Psoas muscle (tissue), 8 donors: ENCODE measurements around the gene STRAP. TPM values are rescaled to one million over a fixed set of nuclear protein-coding genes. Genes with fewer than 3 reads are reported as not detected.

Experiments
- ATAC-seq, 4 donors: fragments of 200-7000 bp; cut with Tn5 transposase; one replicate each; pipeline ENCODE4 v1.9.1; 2020; ENCODE audit warnings: moderate library complexity in 3 of 4, mild to moderate bottlenecking in 2 of 4
- DNase-seq, 2 donors: peaks; one replicate each; pipeline ENCODE4 v3.0.0-alpha.2; 2020
- H3K27ac ChIP-seq: fragments of 200-600 bp; one replicate; pipeline ENCODE4 v1.8.0; 2022
- H3K27me3 ChIP-seq, 3 donors: fragments of 200-600 bp in 1 of 3; one replicate each; pipeline versions ENCODE4 v1.6.1 to v1.8.0; 2013 to 2022; ENCODE audit warnings: low read length in 2 of 3, mild to moderate bottlenecking in 2 of 3, moderate library complexity in 1 of 3; ENCODE audit not compliant: insufficient read depth in 3 of 3
- H3K36me3 ChIP-seq, 2 donors: fragments of 200-600 bp in 1 of 2; one replicate each; pipeline versions ENCODE4 v1.6.1 to v1.8.0; 2013 to 2022; ENCODE audit warnings: low read depth in 1 of 2, mild to moderate bottlenecking in 1 of 2, moderate library complexity in 1 of 2; ENCODE audit not compliant: insufficient read depth in 1 of 2
- H3K4me1 ChIP-seq: fragments of 200-600 bp; one replicate; pipeline ENCODE4 v1.8.0; 2022
- H3K4me3 ChIP-seq: fragments of 200-600 bp; one replicate; pipeline ENCODE4 v1.8.0; 2022; ENCODE audit warnings: mild to moderate bottlenecking
- H3K9me3 ChIP-seq: fragments of 200-600 bp; one replicate; pipeline ENCODE4 v1.8.0; 2022
- WGBS, 3 donors: extraction: QIAGEN DNeasy Blood & Tissue Kit; methylation state at CpG; one replicate each; pipeline versions ENCODE4 v1.1.6 to v1.1.7; 2013; 5-methylcytosine and 5-hydroxymethylcytosine counted together
- intact Hi-C, 2 donors: fragments of 100-400 bp; cut with DNase I; formaldehyde crosslinking; loops; one replicate each; pipeline versions ENCODE4 v1.11.0 to v1.14.2; 2022
- polyA plus RNA-seq, 3 donors: library from polyadenylated mRNA; stranded (reverse); fragments of 200-250 nt; gene quantifications; one replicate each; pipeline ENCODE4 v1.2.3, GENCODE V29; 2013
- total RNA-seq, 4 donors: library from RNA; stranded (reverse); fragmentation: NEBNext Ultra II Directional in 2 of 4; extraction: Animal tissue kit (Norgen Biotek cat#: 25700) in 2 of 4; gene quantifications; one replicate each; pipeline versions ENCODE4 v1.2.1 to v1.2.4, GENCODE V29; 2021 to 2023
- TF ChIP-seq, protein P1 (sequence below): fragments of 200-600 bp; IDR thresholded peaks from one replicate; pipeline ENCODE4 v1.8.0; 2022; ENCODE audit warnings: antibody characterized with exemption
- donor health status: healthy with polysubstance abuse.
- donor health status: DM: no; HTN: no; CAD: no; lungs with moderate emphysema.
- donor health status: Bipolar disorder and iron deficiency.
- donor health status: healthy.
- donor health status: DM: yes; HTN: yes; CAD: no.
- donor health status: DM: no; HTN: no; CAD: no.
- donor health status: DM: no; HTN: no; CAD: no.
- donor health status: DM: yes; HTN: yes; CAD: no.

STRAP gene
- total and polyA plus RNA-seq, 7 donors: 94.3 to 224 (median 153) TPM

DNA sequence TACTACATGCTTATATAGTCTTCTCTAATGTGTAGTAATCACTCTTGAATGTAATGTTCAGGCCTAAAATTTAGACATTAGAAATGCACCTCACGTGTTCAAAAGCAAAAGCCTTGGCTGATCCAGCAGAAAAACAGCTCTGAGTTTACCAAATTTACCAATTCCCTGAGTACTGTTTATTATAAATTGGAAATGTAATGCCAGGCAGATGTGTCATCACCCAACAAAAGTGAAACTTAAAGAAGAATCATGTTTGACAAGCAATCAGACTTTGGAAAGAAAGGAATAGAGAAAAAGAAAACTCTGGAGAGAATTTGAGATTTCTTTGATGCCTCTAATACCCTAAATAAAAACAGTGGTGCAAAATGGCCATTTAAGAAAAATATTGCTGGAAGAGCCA is 26.5 kb upstream of the STRAP start:
- Histone ChIP-seq H3K27ac (no peak overlapping the region), H3K9me3 (no peaks in the 10 kb centered on the region), H3K4me1 (no peaks in the 10 kb centered on the region), H3K36me3 (no peaks in the 10 kb centered on the region), H3K4me3 (no peak overlapping the region), H3K27me3 (no peaks in the 10 kb centered on the region)
- intact Hi-C loops: loop anchor here (1.0 to 5.0 kb wide), 5 partner anchors 68 to 578 kb away; partner anchors contain the start of gene EPS8 (in 1 of the 2)
- TF ChIP-seq, protein P1, sequence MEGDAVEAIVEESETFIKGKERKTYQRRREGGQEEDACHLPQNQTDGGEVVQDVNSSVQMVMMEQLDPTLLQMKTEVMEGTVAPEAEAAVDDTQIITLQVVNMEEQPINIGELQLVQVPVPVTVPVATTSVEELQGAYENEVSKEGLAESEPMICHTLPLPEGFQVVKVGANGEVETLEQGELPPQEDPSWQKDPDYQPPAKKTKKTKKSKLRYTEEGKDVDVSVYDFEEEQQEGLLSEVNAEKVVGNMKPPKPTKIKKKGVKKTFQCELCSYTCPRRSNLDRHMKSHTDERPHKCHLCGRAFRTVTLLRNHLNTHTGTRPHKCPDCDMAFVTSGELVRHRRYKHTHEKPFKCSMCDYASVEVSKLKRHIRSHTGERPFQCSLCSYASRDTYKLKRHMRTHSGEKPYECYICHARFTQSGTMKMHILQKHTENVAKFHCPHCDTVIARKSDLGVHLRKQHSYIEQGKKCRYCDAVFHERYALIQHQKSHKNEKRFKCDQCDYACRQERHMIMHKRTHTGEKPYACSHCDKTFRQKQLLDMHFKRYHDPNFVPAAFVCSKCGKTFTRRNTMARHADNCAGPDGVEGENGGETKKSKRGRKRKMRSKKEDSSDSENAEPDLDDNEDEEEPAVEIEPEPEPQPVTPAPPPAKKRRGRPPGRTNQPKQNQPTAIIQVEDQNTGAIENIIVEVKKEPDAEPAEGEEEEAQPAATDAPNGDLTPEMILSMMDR: no peak
- no peak for DNase-seq
- no peak for ATAC-seq
- WGBS, 3 donors: 64 to 85% (median 85%) methylated on average over 1 of the region's 1 CpG

DNA sequence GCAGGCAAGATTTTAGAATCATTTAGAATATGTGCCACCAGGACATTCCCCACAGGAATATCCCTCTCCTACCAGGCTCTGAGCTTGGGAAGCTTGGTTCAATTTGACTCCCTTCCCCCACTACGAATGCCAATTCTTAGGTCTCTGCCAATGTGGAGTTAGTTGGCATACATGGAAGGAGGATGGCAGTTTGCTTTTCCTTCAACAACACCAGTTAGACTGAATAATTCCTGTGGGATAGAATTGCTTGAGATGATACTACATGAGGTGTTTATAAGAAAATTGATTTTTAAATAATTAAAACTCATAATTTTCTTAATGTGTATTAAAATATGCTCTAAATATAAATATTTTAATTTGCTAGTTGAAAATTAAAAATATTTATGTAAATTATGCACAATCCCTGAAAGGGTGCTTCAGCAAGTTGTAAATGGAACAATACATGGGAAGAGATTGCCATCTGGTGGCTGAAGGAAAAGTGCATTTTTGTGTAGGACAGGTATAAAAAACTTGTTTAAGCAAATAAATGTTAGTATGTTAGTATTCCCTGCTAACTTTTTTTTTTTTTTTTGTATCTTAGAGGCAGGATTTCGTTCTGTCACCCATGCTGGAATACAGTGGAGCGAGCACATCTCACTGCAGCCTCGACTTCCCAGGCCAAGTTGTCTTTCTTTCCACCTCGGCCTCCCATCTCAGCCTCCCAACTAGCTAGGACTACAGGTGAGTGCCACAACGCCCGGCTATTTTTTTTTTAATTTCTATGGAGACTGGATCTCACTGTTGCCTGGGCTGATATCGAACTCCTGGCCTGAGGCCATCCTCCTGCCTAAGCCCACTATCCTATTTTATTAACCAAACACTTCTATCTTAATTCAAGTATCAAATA is 25.8 kb upstream of the STRAP start:
- no peaks in the 10 kb centered on the region for H3K4me1 ChIP-seq
- no peaks in the 10 kb centered on the region for H3K9me3 ChIP-seq
- H3K4me3 ChIP-seq: no peak overlapping the region
- no peaks in the 10 kb centered on the region for H3K36me3 ChIP-seq
- TF ChIP-seq, protein P1: peak; percentile 91
- intact Hi-C loops: loop anchor here (1.0 to 5.0 kb wide), 4 partner anchors 69 to 579 kb away; partner anchors contain the start of gene EPS8 (in 1 of the 2)
- ATAC-seq (peak; percentile 52 to 88 (median 66)), DNase-seq (no peak)
- H3K27me3 ChIP-seq: no peaks in the 10 kb centered on the region
- WGBS, 3 donors: 42 to 45% (median 42%) methylated on average over 8 of the region's 8 CpGs
- H3K27ac ChIP-seq: no peak overlapping the region

DNA sequence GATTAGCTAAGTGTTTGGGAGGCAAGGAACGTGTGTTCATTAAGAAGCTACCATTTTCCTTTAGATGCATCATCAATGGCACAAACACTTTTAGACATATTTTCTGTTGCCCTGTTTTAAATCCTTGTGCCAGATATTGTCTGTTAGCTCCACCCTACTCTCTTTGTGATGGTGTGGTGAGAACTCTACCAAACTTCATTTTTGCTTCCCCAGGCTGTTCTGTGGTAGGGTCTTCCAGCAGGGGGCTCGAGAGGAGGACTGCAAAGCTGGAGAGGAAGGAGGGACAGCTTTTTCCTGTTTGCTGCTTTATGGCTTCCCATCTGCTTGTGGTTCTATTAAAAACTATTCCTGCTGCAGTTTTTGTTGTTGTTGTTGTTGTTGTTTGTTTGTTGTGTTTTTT is 23.8 kb upstream of the STRAP start:
- intact Hi-C loops: loop anchor here (5.0 kb wide), 3 partner anchors 71 to 581 kb away; partner anchors contain the start of gene EPS8 (in 1 of the 2)
- Histone ChIP-seq H3K27ac (no peak overlapping the region), H3K4me1 (no peaks in the 10 kb centered on the region), H3K36me3 (no peaks in the 10 kb centered on the region), H3K9me3 (no peaks in the 10 kb centered on the region), H3K4me3 (no peak overlapping the region), H3K27me3 (no peaks in the 10 kb centered on the region)
- ATAC-seq: no peak
- WGBS, 3 donors: 39 to 50% (median 44%) methylated on average over 2 of the region's 2 CpGs
- TF ChIP-seq, protein P1: no peak
- no peak for DNase-seq

DNA sequence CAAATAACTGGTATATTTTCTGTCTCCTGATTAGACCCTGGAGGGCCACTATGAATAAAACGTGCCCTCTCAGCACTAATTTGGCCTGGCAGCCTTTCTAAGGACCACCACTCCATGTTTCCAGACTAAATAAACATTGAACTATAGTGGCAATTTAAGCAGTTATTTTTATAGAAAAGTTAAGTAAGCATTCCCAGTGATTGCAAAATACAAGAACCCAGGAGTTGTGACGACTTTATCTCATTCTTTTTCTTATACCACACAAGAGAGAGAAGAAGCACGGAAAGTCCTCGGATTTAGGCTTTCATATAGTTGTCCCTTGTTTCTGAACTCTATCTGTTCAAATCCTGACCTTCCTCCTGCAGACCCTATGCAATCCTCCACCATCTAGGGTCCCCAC is 23.1 kb upstream of the STRAP start:
- intact Hi-C loops: loop anchor here (5.0 kb wide), 3 partner anchors 72 to 582 kb away; partner anchors contain the start of gene EPS8 (in 1 of the 2)
- H3K27me3 ChIP-seq: no peaks in the 10 kb centered on the region
- H3K4me3 ChIP-seq: no peak overlapping the region
- no peak for ATAC-seq
- TF ChIP-seq, protein P1: no peak
- H3K4me1 ChIP-seq: no peaks in the 10 kb centered on the region
- H3K27ac ChIP-seq: no peak overlapping the region
- no peaks in the 10 kb centered on the region for H3K36me3 ChIP-seq
- WGBS, 3 donors: 84 to 88% (median 87%) methylated on average over 4 of the region's 4 CpGs
- no peaks in the 10 kb centered on the region for H3K9me3 ChIP-seq
- no peak for DNase-seq
